Fibroblast of the aortic adventitia (primary cell): ENCODE data around the gene BLM. TPM values are rescaled to one million over a fixed set of nuclear protein-coding genes. Genes with fewer than 3 reads are reported as not detected.

Experiments
- DNase-seq: peaks from one replicate; pipeline ENCODE4 v3.0.0-alpha.2; 2010; ENCODE audit warnings: low read depth
- H3K4me3 ChIP-seq: 2 replicates; pipeline ENCODE4 v1.5.1; 2011; ENCODE audit warnings: low read depth, mild to moderate bottlenecking, control low read depth, low read length, moderate library complexity
- total RNA-seq: library from RNA; depleted of rRNA; stranded (reverse); fragments of >200 nt; gene quantifications from 2 replicates; pipeline ENCODE4 v1.2.3, GENCODE V29; 2012; ENCODE audit warnings: low replicate concordance
- TF ChIP-seq, protein P1 (sequence below): IDR thresholded peaks from 2 replicates; pipeline ENCODE4 v1.5.1; 2011; ENCODE audit warnings: mild to moderate bottlenecking, low read length, control low read depth, inconsistent platforms; ENCODE audit not compliant: insufficient read depth

BLM gene
- total RNA-seq, 1 donor: 12.2 TPM

DNA sequence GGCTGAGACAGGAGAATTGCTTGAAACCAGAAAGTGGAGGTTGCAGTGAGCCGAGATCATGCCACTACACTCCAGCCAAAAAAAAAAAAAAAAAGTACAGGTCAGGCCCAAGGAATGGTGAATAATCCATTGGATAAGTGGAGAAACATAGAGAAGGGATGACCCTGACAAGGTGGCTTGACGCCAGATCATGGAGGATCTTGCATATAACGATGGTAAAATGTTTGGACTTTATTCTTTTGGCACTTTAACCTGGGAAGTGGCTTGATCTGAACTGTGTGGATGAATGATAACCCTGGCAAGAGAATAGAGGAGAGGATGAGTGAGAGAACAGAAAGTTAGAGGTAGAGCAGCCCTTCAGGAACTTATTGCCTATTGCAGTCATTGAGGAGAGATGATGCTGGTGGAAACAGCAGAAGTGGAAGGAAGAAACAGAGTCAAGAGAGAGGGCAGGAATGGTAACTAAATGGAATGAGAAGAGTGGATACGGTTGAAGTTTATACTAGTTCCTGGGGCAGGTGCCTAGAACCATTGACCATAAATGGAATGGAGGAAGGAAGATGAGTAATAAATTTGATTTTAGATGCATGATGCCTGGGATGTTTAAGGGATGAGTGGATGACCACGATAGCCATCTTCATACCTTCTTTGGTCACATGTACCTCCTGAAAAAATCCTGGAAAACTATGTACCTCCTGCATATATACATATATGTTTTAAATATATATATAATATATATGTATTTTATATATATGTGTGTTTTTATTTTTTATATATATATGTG lies 57.8 kb downstream of the BLM start:
- no peak overlapping the region for H3K4me3 ChIP-seq
- DNase-seq: peak; percentile 62
- TF ChIP-seq, protein P1, sequence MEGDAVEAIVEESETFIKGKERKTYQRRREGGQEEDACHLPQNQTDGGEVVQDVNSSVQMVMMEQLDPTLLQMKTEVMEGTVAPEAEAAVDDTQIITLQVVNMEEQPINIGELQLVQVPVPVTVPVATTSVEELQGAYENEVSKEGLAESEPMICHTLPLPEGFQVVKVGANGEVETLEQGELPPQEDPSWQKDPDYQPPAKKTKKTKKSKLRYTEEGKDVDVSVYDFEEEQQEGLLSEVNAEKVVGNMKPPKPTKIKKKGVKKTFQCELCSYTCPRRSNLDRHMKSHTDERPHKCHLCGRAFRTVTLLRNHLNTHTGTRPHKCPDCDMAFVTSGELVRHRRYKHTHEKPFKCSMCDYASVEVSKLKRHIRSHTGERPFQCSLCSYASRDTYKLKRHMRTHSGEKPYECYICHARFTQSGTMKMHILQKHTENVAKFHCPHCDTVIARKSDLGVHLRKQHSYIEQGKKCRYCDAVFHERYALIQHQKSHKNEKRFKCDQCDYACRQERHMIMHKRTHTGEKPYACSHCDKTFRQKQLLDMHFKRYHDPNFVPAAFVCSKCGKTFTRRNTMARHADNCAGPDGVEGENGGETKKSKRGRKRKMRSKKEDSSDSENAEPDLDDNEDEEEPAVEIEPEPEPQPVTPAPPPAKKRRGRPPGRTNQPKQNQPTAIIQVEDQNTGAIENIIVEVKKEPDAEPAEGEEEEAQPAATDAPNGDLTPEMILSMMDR: no peak

DNA sequence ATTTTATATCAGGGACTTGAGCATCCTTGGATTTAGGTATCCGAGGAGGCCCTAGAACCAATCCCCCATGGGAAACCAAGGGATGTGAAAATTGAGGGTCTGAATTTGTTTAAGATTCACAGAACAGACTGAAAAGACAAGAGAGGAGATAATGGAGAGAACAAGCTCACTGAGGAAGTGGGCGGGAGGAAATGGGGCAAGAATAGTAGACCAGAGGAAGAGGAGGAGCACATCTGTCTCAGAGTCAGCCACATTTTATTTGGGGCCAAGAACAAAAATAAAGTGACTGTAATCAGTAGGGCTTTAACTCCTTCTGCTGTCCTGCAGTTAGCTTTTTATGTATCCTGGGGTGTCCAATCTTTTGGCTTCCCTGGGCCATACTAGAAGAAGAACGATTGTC lies 63.8 kb downstream of the BLM start:
- no peak overlapping the region for H3K4me3 ChIP-seq
- TF ChIP-seq, protein P1: no peak
- no peak for DNase-seq

DNA sequence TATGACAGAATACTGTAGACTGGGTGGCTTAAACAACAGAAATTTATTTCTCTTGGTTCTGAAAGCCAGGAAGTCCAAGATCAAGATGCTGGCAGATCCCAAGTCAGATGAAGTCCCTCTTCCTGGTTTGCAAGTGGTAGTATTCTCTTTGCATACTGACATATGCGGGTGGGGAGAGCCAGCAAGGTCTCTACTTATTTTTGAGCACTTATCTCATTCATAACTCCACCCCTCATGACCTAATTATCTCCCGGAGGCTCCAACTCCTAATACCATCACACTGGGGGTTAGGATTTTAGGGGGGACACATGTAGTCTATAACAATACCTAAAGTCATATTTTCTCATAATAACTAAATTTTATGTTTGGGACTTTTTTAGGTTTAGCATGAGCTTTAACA lies 65.3 kb downstream of the BLM start:
- no peak for DNase-seq
- TF ChIP-seq, protein P1: no peak
- H3K4me3 ChIP-seq: no peak overlapping the region

DNA sequence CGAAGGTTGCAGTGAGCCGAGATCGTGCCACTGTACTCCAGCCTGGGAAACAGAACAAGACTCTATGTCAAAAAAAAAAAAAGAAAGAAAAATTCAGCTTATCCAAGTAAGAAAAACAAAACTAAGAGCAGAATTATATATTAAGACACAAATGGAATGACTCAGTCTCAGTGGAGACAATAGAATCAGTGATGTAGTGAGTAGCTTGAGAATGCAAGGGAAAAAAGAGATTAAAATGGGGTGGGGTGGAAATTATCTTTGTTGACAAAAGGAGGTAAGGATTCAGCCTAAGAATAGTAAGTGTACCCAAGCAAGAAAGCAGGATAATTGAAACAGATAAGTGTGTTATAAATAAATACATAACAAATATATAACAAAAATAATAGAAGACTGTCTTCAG lies 70.7 kb downstream of the BLM start:
- TF ChIP-seq, protein P1: no peak
- H3K4me3 ChIP-seq: no peak overlapping the region
- peak; percentile 81 for DNase-seq

DNA sequence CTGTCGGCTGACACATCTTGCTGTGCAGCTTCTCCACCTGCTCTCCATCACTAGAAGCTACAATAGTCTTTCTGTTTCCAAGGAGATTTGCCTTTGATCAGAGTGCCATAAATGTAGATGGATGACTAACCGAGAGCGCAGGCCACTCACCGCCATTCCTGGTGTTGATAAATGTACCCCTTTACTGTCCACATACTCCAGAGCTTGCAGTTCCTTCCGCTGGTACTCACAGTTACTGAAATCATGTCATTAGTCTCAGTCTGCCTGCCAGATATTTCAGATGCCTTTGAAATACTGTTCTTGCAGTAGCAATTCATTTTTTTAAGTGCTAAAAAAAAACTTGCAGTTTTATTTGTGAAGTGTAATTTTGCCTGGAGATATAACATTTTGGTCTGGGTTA lies 72.3 kb downstream of the BLM start:
- TF ChIP-seq, protein P1: no peak
- DNase-seq: no peak
- no peak overlapping the region for H3K4me3 ChIP-seq

DNA sequence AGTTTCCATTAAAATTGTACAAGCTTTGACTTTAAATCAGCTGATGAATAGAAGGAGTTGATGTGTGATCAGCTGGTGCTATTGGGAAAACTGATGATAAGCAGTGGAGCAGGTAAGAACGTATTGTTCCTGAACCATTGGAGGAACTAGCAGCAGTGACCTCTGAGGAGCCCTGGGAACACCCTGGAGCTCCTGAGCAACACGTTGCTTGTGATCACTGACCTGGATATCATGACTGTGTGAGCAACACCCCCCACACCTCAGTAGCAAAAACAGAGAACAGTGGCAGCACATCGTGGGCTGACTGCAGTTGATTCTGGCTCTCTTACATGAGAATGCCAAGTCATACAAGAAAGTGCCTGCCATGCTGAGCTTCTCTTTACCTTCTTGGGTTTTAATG lies 72.9 kb downstream of the BLM start:
- no peak overlapping the region for H3K4me3 ChIP-seq
- DNase-seq: no peak
- TF ChIP-seq, protein P1: no peak

DNA sequence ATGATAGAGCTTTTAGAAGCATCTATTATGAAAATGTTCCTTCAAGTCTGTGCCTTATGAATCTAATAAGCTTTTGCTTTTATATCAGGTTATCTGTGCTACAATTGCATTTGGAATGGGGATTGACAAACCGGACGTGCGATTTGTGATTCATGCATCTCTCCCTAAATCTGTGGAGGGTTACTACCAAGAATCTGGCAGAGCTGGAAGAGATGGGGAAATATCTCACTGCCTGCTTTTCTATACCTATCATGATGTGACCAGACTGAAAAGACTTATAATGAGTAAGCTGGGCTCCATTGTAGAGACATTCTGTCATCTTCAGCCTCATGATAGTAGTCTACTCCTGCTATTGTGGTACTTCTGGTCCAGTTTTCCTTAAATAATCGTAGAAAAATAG lies 73.4 kb downstream of the BLM start:
- peak; percentile 53 for DNase-seq
- no peak overlapping the region for H3K4me3 ChIP-seq
- TF ChIP-seq, protein P1: no peak
